GM23338 (cell line): ENCODE results near the gene VAV3. TPM values are rescaled to one million over a fixed set of nuclear protein-coding genes. Genes with fewer than 3 reads are reported as not detected.

ENCODE experiments used
- ATAC-seq: fragments of 200-7000 bp; cut with Tn5 transposase; 3 replicates; pipeline ENCODE4 v1.9.1; 2020
- DNase-seq: peaks from one replicate; pipeline ENCODE4 v3.0.0-alpha.2; 2015; ENCODE audit warnings: low spot score
- H2AFZ ChIP-seq: fragments of 200-600 bp; sonication (generic); 2 replicates; pipeline ENCODE4 v1.8.0; 2016; ENCODE audit warnings: antibody characterized with exemption, mild to moderate bottlenecking, moderate library complexity
- H3F3A ChIP-seq: fragments of 200-600 bp; sonication (generic); replicated peaks from 2 replicates; pipeline ENCODE4 v1.8.0; 2017; ENCODE audit warnings: antibody characterized with exemption, mixed run types, low read depth
- H3K27ac ChIP-seq: fragments of 200-600 bp; sonication (generic); 2 replicates; pipeline ENCODE4 v1.6.1; 2016; ENCODE audit warnings: low read depth
- H3K27me3 ChIP-seq: fragments of 200-600 bp; sonication (generic); 2 replicates; pipeline ENCODE4 v1.8.0; 2016; ENCODE audit warnings: mild to moderate bottlenecking, mixed run types, moderate library complexity; ENCODE audit not compliant: insufficient read depth
- H3K36me3 ChIP-seq: fragments of 200-600 bp; sonication (generic); 2 replicates; pipeline ENCODE4 v1.8.0; 2016; ENCODE audit warnings: mild to moderate bottlenecking; ENCODE audit not compliant: insufficient read depth
- H3K4me1 ChIP-seq: fragments of 200-600 bp; sonication (generic); 2 replicates; pipeline ENCODE4 v1.8.0; 2016; ENCODE audit warnings: mild to moderate bottlenecking, moderate library complexity; ENCODE audit not compliant: insufficient read depth
- H3K4me2 ChIP-seq: fragments of 200-600 bp; sonication (generic); 2 replicates; pipeline ENCODE4 v1.7.1; 2017; ENCODE audit warnings: mixed run types
- H3K4me3 ChIP-seq: fragments of 200-600 bp; sonication (generic); 2 replicates; pipeline ENCODE4 v1.6.1; 2016; ENCODE audit warnings: mixed run types
- H3K79me2 ChIP-seq: fragments of 200-600 bp; sonication (generic); replicated peaks from 2 replicates; pipeline ENCODE4 v1.8.0; 2017; ENCODE audit warnings: mild to moderate bottlenecking; ENCODE audit not compliant: insufficient read depth
- H3K9me2 ChIP-seq: fragments of 200-600 bp; sonication (generic); 2 replicates; pipeline ENCODE4 v1.8.0; 2017; ENCODE audit not compliant: insufficient read depth
- H4K20me1 ChIP-seq: fragments of 200-600 bp; sonication (generic); replicated peaks from 2 replicates; pipeline ENCODE4 v1.8.0; 2017; ENCODE audit warnings: mild to moderate bottlenecking; ENCODE audit not compliant: insufficient read depth
- H3K27ac Mint-ChIP-seq: 2 replicates; pipeline ENCODE4 v1.8.0; 2020; ENCODE audit warnings: inconsistent platforms, mild to moderate bottlenecking, moderate library complexity, mixed read lengths
- H3K27me3 Mint-ChIP-seq: 3 replicates; pipeline ENCODE4 v1.8.0; 2022; ENCODE audit warnings: low read depth, mild to moderate bottlenecking, moderate library complexity, mixed read lengths, inconsistent platforms; ENCODE audit not compliant: insufficient read depth, poor library complexity
- H3K36me3 Mint-ChIP-seq: 3 replicates; pipeline ENCODE4 v1.8.0; 2021; ENCODE audit warnings: low read depth, mild to moderate bottlenecking, inconsistent platforms, moderate library complexity, mixed read lengths
- H3K4me1 Mint-ChIP-seq: 3 replicates; pipeline ENCODE4 v1.8.0; 2020; ENCODE audit warnings: mild to moderate bottlenecking, inconsistent platforms, mixed read lengths
- H3K4me3 Mint-ChIP-seq: 3 replicates; pipeline ENCODE4 v1.8.0; 2021; ENCODE audit warnings: moderate library complexity, mild to moderate bottlenecking, inconsistent platforms, mixed read lengths
- H3K9me3 Mint-ChIP-seq: 3 replicates; pipeline ENCODE4 v1.8.0; 2020; ENCODE audit warnings: moderate library complexity, mild to moderate bottlenecking, inconsistent platforms, mixed read lengths
- CREB1 ChIP-seq: fragments of 250-450 bp; sonication (Bioruptor Pico); IDR thresholded peaks from 2 replicates; pipeline ENCODE4 v1.5.0; 2020; ENCODE audit warnings: low read depth, mild to moderate bottlenecking, moderate library complexity
- CTCF ChIP-seq, 2 experiments: fragments of 200-600 bp in 1 of 2; sonication (generic) in 1 of 2; conservative IDR thresholded peaks; 2 replicates each; pipeline versions ENCODE4 v1.5.1 to v1.6.1; 2016 to 2017; ENCODE audit warnings: antibody characterized with exemption in 2 of 2, low read depth in 2 of 2, mild to moderate bottlenecking in 2 of 2, moderate library complexity in 1 of 2
- ETS1 ChIP-seq: IDR thresholded peaks from 2 replicates; pipeline ENCODE4 v1.6.1; 2016; ENCODE audit warnings: antibody characterized with exemption
- EZH2 ChIP-seq: fragments of 200-600 bp; sonication (generic); IDR thresholded peaks from one replicate; pipeline ENCODE4 v1.8.0; 2017; ENCODE audit warnings: antibody characterized with exemption, mild to moderate bottlenecking, low read depth; ENCODE audit not compliant: unreplicated experiment
- EZH2phosphoT487 ChIP-seq: fragments of 200-600 bp; sonication (generic); IDR thresholded peaks from one replicate; pipeline ENCODE4 v1.8.1; 2018; ENCODE audit warnings: antibody characterized with exemption; ENCODE audit not compliant: unreplicated experiment
- JUNB ChIP-seq: IDR thresholded peaks from one replicate; pipeline ENCODE4 v1.6.1; 2016; ENCODE audit warnings: antibody characterized with exemption; ENCODE audit not compliant: unreplicated experiment
- NANOG ChIP-seq: IDR thresholded peaks from 2 replicates; pipeline ENCODE4 v1.6.1; 2016; ENCODE audit warnings: antibody characterized with exemption, borderline replicate concordance
- POLR2AphosphoS5 ChIP-seq: IDR thresholded peaks from 2 replicates; pipeline ENCODE4 v1.6.1; 2016; ENCODE audit warnings: antibody characterized with exemption, low read depth
- REST ChIP-seq: IDR thresholded peaks from one replicate; pipeline ENCODE4 v1.6.1; 2018; ENCODE audit warnings: antibody characterized with exemption; ENCODE audit not compliant: unreplicated experiment
- STAT1 ChIP-seq: IDR thresholded peaks from one replicate; pipeline ENCODE4 v1.6.1; 2016; ENCODE audit warnings: antibody characterized with exemption; ENCODE audit not compliant: unreplicated experiment
- ZNF114 ChIP-seq: fragments of 250-450 bp; sonication (Bioruptor Pico); IDR thresholded peaks from 2 replicates; pipeline ENCODE4 v1.5.0; 2020; ENCODE audit warnings: mild to moderate bottlenecking, moderate library complexity
- ZNF331 ChIP-seq: fragments of 250-450 bp; sonication (Bioruptor Pico); IDR thresholded peaks from 2 replicates; pipeline ENCODE4 v1.5.0; 2020; ENCODE audit warnings: low read depth, mild to moderate bottlenecking, moderate library complexity
- polyA plus RNA-seq: library from polyadenylated mRNA; unstranded; fragments of >200 nt; fragmentation: Nextera tagmentation; extraction: Ambion mirVana; gene quantifications from 2 replicates; pipeline ENCODE4 v1.2.1, GENCODE V29; 2016
- total RNA-seq: library from RNA; depleted of rRNA; stranded (reverse); fragments of >200 nt; shearing (Covaris generic); gene quantifications from 2 replicates; pipeline ENCODE4 v1.2.3, GENCODE V29; 2014

VAV3 gene
- total and polyA plus RNA-seq, 2 experiments from 2014 or later, result 3.0 to 11.3 TPM

- no peak for TF ChIP-seq NANOG
- TF ChIP-seq ETS1, result no peak
- TF ChIP-seq POLR2AphosphoS5, result no peak
- TF ChIP-seq ZNF114 (CRISPR knock-in tag), result no peak
These were observed 37.2 kb downstream of the VAV3 start (continued) for GRCh38 chr1:107927820-107928219.

GRCh38 chr1:107926436-107927080 is 38.4 kb downstream of the VAV3 start:
- Mint-ChIP-seq H3K36me3 (no peaks in the 10 kb centered on the region), H3K4me3 (no peak overlapping the region)
- no peak for DNase-seq
- TF ChIP-seq ZNF331 (CRISPR knock-in tag) (no peak), JUNB (no peak), ZNF114 (CRISPR knock-in tag) (no peak), STAT1 (no peak), ETS1 (no peak), CTCF (conservative IDR thresholded peaks at IDR 0.05; ENCODE audit: low read depth in 2 of 2) (no peak), NANOG (no peak), CREB1 (no peak), EZH2 (no peak), EZH2phosphoT487 (no peak), REST (no peak)

More at GRCh38 chr1:107926436-107927080, 38.4 kb downstream of the VAV3 start:
- ATAC-seq, result no peak
- H3K9me2 ChIP-seq, result no peaks in the 10 kb centered on the region; the same call in 1 of the 2 replicates
- no peaks in the 10 kb centered on the region for H3K79me2 ChIP-seq
- H3K27ac Mint-ChIP-seq, result no peak overlapping the region; the same call in 1 of the 2 replicates
- H3K4me2 ChIP-seq, result no peak overlapping the region
- no peaks in the 10 kb centered on the region for H3F3A ChIP-seq
- no peaks in the 10 kb centered on the region for H3K27me3 Mint-ChIP-seq
- no peak overlapping the region for H3K4me3 ChIP-seq
- H2AFZ ChIP-seq, result no peak overlapping the region
- 0 out of 2 replicates have a peak, but pooled peaks cover under 1% of the 10 kb centered on the region for H3K4me1 ChIP-seq
- H3K9me3 Mint-ChIP-seq, result no peaks in the 10 kb centered on the region
- no peaks in the 10 kb centered on the region for H3K36me3 ChIP-seq
- H4K20me1 ChIP-seq, result no peaks in the 10 kb centered on the region
- H3K27me3 ChIP-seq, result no peaks in the 10 kb centered on the region
- H3K27ac ChIP-seq, result no peak overlapping the region
- H3K4me1 Mint-ChIP-seq, result no peaks in the 10 kb centered on the region
